Natural killer cell (primary cell): Measurements from ENCODE around the gene HDAC8. TPM values are rescaled to one million over a fixed set of nuclear protein-coding genes. Genes with fewer than 3 reads are reported as not detected.
A peak's percentile ranks its signal among the peaks of the same experiment; 100 is the strongest.

Experiments
- ATAC-seq, 3 donors: fragments of 150-1000 bp in 2 of 3; fragments of 200-7000 bp in 1 of 3; cut with Tn5 transposase; 1 replicate in 1 of 3; 2 replicates in 2 of 3; pipeline ENCODE4 v1.10.0; 2021; ENCODE audit warnings: mild to moderate bottlenecking in 2 of 3, moderate library complexity in 2 of 3
- DNase-seq, 2 donors: peaks; one replicate each; pipeline versions ENCODE4 v3.0.0 to v3.0.0-alpha.2; 2013 to 2021; ENCODE audit warnings: mixed read lengths in 1 of 2
- H3K27ac ChIP-seq: one replicate; pipeline ENCODE4 v1.5.1; 2013; ENCODE audit warnings: mild to moderate bottlenecking, low read length
- H3K27me3 ChIP-seq: one replicate; pipeline ENCODE4 v1.6.1; 2013; ENCODE audit warnings: low read length; ENCODE audit not compliant: control insufficient read depth, insufficient read depth
- H3K36me3 ChIP-seq: one replicate; pipeline ENCODE4 v1.6.1; 2013; ENCODE audit warnings: low read length; ENCODE audit not compliant: control insufficient read depth, insufficient read depth
- H3K4me1 ChIP-seq: one replicate; pipeline ENCODE4 v1.6.1; 2013; ENCODE audit warnings: low read length; ENCODE audit not compliant: control insufficient read depth, insufficient read depth
- H3K4me3 ChIP-seq: one replicate; pipeline ENCODE4 v1.5.1; 2013; ENCODE audit warnings: low read length
- H3K9me3 ChIP-seq: one replicate; pipeline ENCODE4 v1.6.1; 2013; ENCODE audit warnings: low read length; ENCODE audit not compliant: control insufficient read depth, insufficient read depth
- H3K27ac Mint-ChIP-seq, 2 donors: one replicate each; pipeline ENCODE4 v1.8.0; 2022; ENCODE audit warnings: mild to moderate bottlenecking in 2 of 2, mixed read lengths in 2 of 2, moderate library complexity in 1 of 2
- H3K27me3 Mint-ChIP-seq, 2 donors: one replicate each; pipeline ENCODE4 v1.8.0; 2022; ENCODE audit warnings: low read depth in 2 of 2, mixed read lengths in 2 of 2
- H3K36me3 Mint-ChIP-seq: one replicate; pipeline ENCODE4 v1.8.0; 2022; ENCODE audit warnings: mixed read lengths
- H3K4me1 Mint-ChIP-seq, 2 donors: one replicate each; pipeline ENCODE4 v1.8.0; 2022; ENCODE audit warnings: mixed read lengths in 2 of 2
- H3K4me3 Mint-ChIP-seq: one replicate; pipeline ENCODE4 v1.8.0; 2022; ENCODE audit warnings: mild to moderate bottlenecking, moderate library complexity, mixed read lengths
- H3K9me3 Mint-ChIP-seq, 2 donors: one replicate each; pipeline ENCODE4 v1.8.0; 2022; ENCODE audit warnings: mixed read lengths in 2 of 2
- CTCF ChIP-seq: fragments of 200-600 bp; IDR thresholded peaks from one replicate; pipeline ENCODE4 v1.8.0; 2022; ENCODE audit warnings: antibody characterized with exemption
- WGBS: methylation state at CpG from one replicate; pipeline ENCODE4 v1.1.7; 2013; ENCODE audit warnings: missing lambda C conversion rate; ENCODE audit not compliant: insufficient coverage; 5-methylcytosine and 5-hydroxymethylcytosine counted together
- intact Hi-C: fragments of 100-400 bp; cut with micrococcal nuclease; formaldehyde crosslinking; loops from one replicate; pipeline ENCODE4 v1.14.2; 2022
- total RNA-seq, 4 donors: library from RNA; stranded (reverse); fragments of 120-200 nt in 1 of 4; gene quantifications; one replicate each; pipeline versions ENCODE4 v1.2.3 to v1.2.4, GENCODE V29; 2013 to 2022

Gene HDAC8
- 10 to 100 TPM; 24.3 to 30.4 (median 26.6) TPM for total RNA-seq
- total RNA-seq (2013): 44.5 TPM

GRCh38 chrX:72572248-72573157, at the start of gene HDAC8:
Gene HDAC8, minus strand, starts transcription at chrX:72572843. Its CDS starts 82 bp downstream, at chrX:72572761.
- Histone ChIP-seq H3K27me3 (no peaks in the 10 kb centered on the region), H3K36me3 (peaks cover 8% of the 10 kb centered on the region), H3K9me3 (no peaks in the 10 kb centered on the region), H3K4me3 (peak within 1 kb of the TSS; percentile 74), H3K27ac (peak within 1 kb of the TSS; percentile 30), H3K4me1 (no peaks in the 10 kb centered on the region)
- ATAC-seq (peak; percentile 84 to 92 (median 88)), DNase-seq (peak; percentile 16 to 74)
- Mint-ChIP-seq H3K9me3 (no peaks in the 10 kb centered on the region), H3K4me1 (peaks cover 0 to 10% of the 10 kb centered on the region in 2 donors), H3K4me3 (peak within 1 kb of the TSS; percentile 94), H3K27me3 (peaks cover 4 to 19% of the 10 kb centered on the region in 2 donors), H3K36me3 (no peaks in the 10 kb centered on the region), H3K27ac (peak within 1 kb of the TSS; percentile 73 to 91)
- no peak for TF ChIP-seq CTCF
- WGBS: under 1% methylated on average over 32 of the region's 36 CpGs
- intact Hi-C loops: no loop called here

DNA sequence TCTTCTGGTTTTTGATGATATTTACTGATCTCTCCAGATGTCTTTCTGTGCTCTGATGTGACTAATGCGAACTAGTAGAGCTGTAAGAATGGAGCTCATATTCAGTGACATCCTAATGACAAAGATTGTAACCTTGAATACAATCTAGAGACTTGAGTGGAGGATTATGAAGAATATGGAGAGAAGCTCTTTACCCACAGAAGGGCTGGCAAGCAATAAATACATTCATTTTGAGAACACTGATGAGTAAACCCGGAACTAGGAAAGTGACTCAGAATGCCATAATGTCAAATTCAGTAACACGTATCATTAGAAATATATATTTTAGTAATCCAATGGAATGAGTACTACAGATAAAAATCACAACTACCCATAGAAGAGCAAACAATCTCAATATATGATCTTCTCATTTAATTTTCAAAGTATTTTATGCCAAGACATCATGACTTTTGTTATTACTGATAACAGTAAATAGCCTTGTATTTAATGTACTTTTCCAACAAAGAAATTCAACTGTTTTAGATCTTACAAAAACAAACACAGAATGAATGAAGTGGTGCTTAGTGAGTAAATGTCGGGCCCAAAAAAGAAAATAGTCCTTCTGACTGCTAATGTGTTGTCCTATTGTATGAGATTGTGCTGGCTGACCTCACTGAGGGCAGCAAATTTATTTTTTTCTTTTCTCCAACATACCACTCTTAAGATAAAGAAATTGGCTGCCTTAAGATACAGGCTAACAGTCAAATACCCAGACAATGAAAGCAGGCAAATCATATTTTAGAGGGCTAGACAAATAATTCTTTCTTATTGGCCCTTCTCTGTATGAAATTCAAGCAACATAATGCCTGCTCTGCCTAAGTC, 49.2 kb upstream of the HDAC8 start:
- Mint-ChIP-seq H3K9me3 (no peaks in the 10 kb centered on the region), H3K4me3 (no peak overlapping the region), H3K36me3 (no peaks in the 10 kb centered on the region), H3K4me1 (no peaks in the 10 kb centered on the region), H3K27ac (no peak overlapping the region), H3K27me3 (peaks cover 5 to 20% of the 10 kb centered on the region in 2 donors)
- Histone ChIP-seq H3K9me3 (no peaks in the 10 kb centered on the region), H3K27me3 (no peaks in the 10 kb centered on the region), H3K4me1 (no peaks in the 10 kb centered on the region), H3K4me3 (no peak overlapping the region), H3K36me3 (no peaks in the 10 kb centered on the region), H3K27ac (no peak overlapping the region)
- no peak for TF ChIP-seq CTCF
- DNase-seq: no peak
- intact Hi-C loops: no loop called here
- WGBS: no CpG with 5 or more reads among the region's 4 CpGs
- ATAC-seq: no peak

DNA sequence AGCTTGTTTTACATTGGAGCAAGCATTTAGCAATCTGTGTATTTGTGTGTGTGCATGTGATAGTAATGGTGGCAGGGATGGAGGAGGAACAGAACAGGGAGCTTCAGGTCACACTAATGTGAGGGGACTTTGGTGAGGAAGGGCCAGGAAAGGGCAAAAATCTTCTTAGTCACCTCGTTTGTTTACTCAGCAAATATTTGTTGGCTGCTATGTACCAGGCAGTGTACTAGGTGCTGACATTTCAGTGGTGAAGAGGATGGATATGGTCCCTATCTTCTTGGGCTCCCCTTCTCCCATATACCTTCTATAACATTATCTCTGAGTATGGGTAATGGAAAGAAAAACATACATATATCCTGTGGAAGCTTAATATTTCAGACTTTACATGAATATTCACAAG, 48.5 kb upstream of the HDAC8 start:
- peaks cover 9 to 26% of the 10 kb centered on the region in 2 donors for H3K27me3 Mint-ChIP-seq
- no peak for ATAC-seq
- H3K4me1 Mint-ChIP-seq: no peaks in the 10 kb centered on the region
- H3K4me3 ChIP-seq: no peak overlapping the region
- WGBS: no CpG with 5 or more reads among the region's 1 CpG
- no peaks in the 10 kb centered on the region for H3K9me3 Mint-ChIP-seq
- H3K9me3 ChIP-seq: no peaks in the 10 kb centered on the region
- no peak for TF ChIP-seq CTCF
- no peaks in the 10 kb centered on the region for H3K36me3 ChIP-seq
- H3K27ac Mint-ChIP-seq: no peak overlapping the region
- intact Hi-C loops: no loop called here
- H3K4me3 Mint-ChIP-seq: no peak overlapping the region
- no peaks in the 10 kb centered on the region for H3K27me3 ChIP-seq
- no peaks in the 10 kb centered on the region for H3K4me1 ChIP-seq
- no peak overlapping the region for H3K27ac ChIP-seq
- no peaks in the 10 kb centered on the region for H3K36me3 Mint-ChIP-seq
- no peak for DNase-seq
